Urothelium cell line (cell line): ENCODE data around the gene NUDCD3.

Experiments used
- DNase-seq: peaks from one replicate; pipeline ENCODE4 v3.0.0; 2011; ENCODE audit warnings: low spot score, mixed read lengths
- FAIRE-seq: peaks from 2 replicates; lab custom pipeline; 2011; peaks lifted over from hg19 to GRCh38; lab: Jason Lieb, UNC

Gene NUDCD3

GRCh38 chr7:44490351-44491200 is at the start of gene NUDCD3:
Gene NUDCD3 (minus strand): TSS chr7:44490658. CDS start chr7:44490600, 58 bp downstream.
- peak; percentile 94 for DNase-seq
- FAIRE-seq = peak; percentile 44

- no peak for FAIRE-seq
- DNase-seq = no peak
These were observed 49.4 kb upstream of the NUDCD3 start for GRCh38 chr7:44539669-44540506.

GRCh38 chr7:44538798-44539668 is 48.6 kb upstream of the NUDCD3 start:
- FAIRE-seq = no peak
- no peak for DNase-seq

GRCh38 chr7:44538093-44538797 is 47.8 kb upstream of the NUDCD3 start:
- DNase-seq (no peak), FAIRE-seq (no peak)

GRCh38 chr7:44537442-44537841 is 47.0 kb upstream of the NUDCD3 start:
- FAIRE-seq = no peak
- DNase-seq = no peak

- FAIRE-seq (no peak), DNase-seq (no peak)
These were observed 45.6 kb upstream of the NUDCD3 start for GRCh38 chr7:44536090-44536489.

GRCh38 chr7:44535348-44536064 is 45.0 kb upstream of the NUDCD3 start:
- FAIRE-seq = no peak
- no peak for DNase-seq

GRCh38 chr7:44534501-44534900 is 44.0 kb upstream of the NUDCD3 start:
- no peak for FAIRE-seq
- peak; percentile 71 for DNase-seq

- DNase-seq = peak; percentile 3
- no peak for FAIRE-seq
These were observed 43.6 kb upstream of the NUDCD3 start for GRCh38 chr7:44534087-44534486.

- DNase-seq (peak; percentile 7), FAIRE-seq (no peak)
These were observed 43.0 kb upstream of the NUDCD3 start for GRCh38 chr7:44533301-44534055.

- DNase-seq = peak; percentile 4
- peak; percentile 63 for FAIRE-seq
These were observed 41.2 kb upstream of the NUDCD3 start for GRCh38 chr7:44531421-44532380.

- DNase-seq (peak; percentile 3), FAIRE-seq (no peak)
These were observed 40.5 kb upstream of the NUDCD3 start for GRCh38 chr7:44530990-44531389.

GRCh38 chr7:44524811-44525388 is 34.4 kb upstream of the NUDCD3 start:
- DNase-seq (no peak), FAIRE-seq (no peak)

GRCh38 chr7:44522315-44522714 is 31.9 kb upstream of the NUDCD3 start:
- peak; percentile 94 for FAIRE-seq

GRCh38 chr7:44521347-44522095 is 31.1 kb upstream of the NUDCD3 start:
- DNase-seq (no peak), FAIRE-seq (peak; percentile 74)

More at GRCh38 chr7:44522315-44522714, 31.9 kb upstream of the NUDCD3 start:
- DNase-seq = no peak

- DNase-seq = no peak
- FAIRE-seq = no peak
These were observed 30.1 kb upstream of the NUDCD3 start for GRCh38 chr7:44520574-44520973.

GRCh38 chr7:44519546-44519945 is 29.1 kb upstream of the NUDCD3 start:
- DNase-seq (no peak), FAIRE-seq (no peak)
